Epithelial cell of esophagus (primary cell): ENCODE data around the gene MILR1.

ENCODE experiments used
- DNase-seq: peaks from one replicate; pipeline ENCODE4 v3.0.0; 2010; ENCODE audit warnings: low read depth
- H3K4me3 ChIP-seq: 2 replicates; pipeline ENCODE4 v1.5.1; 2011; ENCODE audit warnings: mild to moderate bottlenecking, low read length, control low read depth
- TF ChIP-seq, protein P1 (sequence below): IDR thresholded peaks from 2 replicates; pipeline ENCODE4 v1.5.1; 2011; ENCODE audit warnings: low read depth, mild to moderate bottlenecking, low read length, control low read depth, inconsistent platforms; ENCODE audit not compliant: insufficient read depth; ENCODE audit errors: missing control alignments

MILR1 gene, protein sequence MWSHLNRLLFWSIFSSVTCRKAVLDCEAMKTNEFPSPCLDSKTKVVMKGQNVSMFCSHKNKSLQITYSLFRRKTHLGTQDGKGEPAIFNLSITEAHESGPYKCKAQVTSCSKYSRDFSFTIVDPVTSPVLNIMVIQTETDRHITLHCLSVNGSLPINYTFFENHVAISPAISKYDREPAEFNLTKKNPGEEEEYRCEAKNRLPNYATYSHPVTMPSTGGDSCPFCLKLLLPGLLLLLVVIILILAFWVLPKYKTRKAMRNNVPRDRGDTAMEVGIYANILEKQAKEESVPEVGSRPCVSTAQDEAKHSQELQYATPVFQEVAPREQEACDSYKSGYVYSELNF

GRCh38 chr17:64448665-64449512 lies at the start of gene MILR1:
Gene MILR1, plus strand, starts transcription at chr17:64449115. Its CDS starts 54 bp downstream, at chr17:64449169.
- DNase-seq, result peak; percentile 38
- no peak within 1 kb of the TSS for H3K4me3 ChIP-seq
- TF ChIP-seq, protein P1, sequence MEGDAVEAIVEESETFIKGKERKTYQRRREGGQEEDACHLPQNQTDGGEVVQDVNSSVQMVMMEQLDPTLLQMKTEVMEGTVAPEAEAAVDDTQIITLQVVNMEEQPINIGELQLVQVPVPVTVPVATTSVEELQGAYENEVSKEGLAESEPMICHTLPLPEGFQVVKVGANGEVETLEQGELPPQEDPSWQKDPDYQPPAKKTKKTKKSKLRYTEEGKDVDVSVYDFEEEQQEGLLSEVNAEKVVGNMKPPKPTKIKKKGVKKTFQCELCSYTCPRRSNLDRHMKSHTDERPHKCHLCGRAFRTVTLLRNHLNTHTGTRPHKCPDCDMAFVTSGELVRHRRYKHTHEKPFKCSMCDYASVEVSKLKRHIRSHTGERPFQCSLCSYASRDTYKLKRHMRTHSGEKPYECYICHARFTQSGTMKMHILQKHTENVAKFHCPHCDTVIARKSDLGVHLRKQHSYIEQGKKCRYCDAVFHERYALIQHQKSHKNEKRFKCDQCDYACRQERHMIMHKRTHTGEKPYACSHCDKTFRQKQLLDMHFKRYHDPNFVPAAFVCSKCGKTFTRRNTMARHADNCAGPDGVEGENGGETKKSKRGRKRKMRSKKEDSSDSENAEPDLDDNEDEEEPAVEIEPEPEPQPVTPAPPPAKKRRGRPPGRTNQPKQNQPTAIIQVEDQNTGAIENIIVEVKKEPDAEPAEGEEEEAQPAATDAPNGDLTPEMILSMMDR, result no peak

DNA sequence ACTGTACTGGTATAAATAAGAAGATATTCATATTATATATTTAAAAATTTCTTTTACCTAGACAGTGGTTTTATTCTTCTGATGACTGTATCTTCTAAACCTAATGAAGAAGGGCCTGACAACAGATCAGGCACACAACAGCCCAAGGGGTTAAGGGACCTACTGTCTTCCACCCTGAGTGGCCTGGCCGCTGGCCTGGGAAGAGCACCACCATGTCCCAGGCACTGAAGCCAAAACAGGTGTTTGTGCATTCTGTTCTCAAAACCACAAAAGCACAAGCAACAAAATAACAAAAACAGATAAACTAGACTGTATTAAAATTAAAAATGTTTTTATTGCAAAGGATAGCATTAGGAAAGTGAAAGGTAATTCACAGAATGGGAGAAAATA lies 49.2 kb upstream of the MILR1 start:
- DNase-seq, result no peak
- no peak overlapping the region for H3K4me3 ChIP-seq
- TF ChIP-seq, protein P1, result no peak

- TF ChIP-seq, protein P1, result no peak
- no peak overlapping the region for H3K4me3 ChIP-seq
- DNase-seq, result no peak
Measured at GRCh38 chr17:64400642-64401041, 48.3 kb upstream of the MILR1 start.

GRCh38 chr17:64401244-64401860 lies 47.6 kb upstream of the MILR1 start:
- TF ChIP-seq, protein P1, result no peak
- no peak overlapping the region for H3K4me3 ChIP-seq
- no peak for DNase-seq

DNA sequence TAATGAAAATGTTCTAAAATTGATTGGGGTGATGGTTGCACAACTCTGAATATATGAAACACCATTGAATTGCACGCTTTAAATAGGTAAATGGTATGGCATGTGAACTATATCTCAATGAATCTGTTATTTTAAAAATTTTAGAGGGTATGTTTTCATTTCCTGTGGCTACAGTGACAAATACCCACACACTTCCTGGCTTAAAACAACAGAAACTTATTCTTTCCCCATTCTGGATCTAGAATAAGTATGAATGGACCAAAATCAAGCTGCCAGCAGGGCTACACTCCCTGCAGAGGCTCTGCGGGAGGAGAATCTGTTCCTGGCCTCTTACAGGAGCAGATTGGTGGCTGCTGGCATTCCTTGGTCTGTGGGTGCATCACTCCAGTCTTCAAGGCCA lies 47.0 kb upstream of the MILR1 start:
- TF ChIP-seq, protein P1, result no peak
- no peak for DNase-seq
- no peak overlapping the region for H3K4me3 ChIP-seq

- DNase-seq, result no peak
- TF ChIP-seq, protein P1, result no peak
- H3K4me3 ChIP-seq, result no peak overlapping the region
Measured at GRCh38 chr17:64402469-64402868, 46.4 kb upstream of the MILR1 start.
